Measurements from ENCODE around the gene B9D2.

- TF ChIP-seq POLR2A (IDR thresholded peaks at IDR 0.05) (no peak), POLR2AphosphoS5 (IDR thresholded peaks at IDR 0.05) (peak in 2 of 3 donors; percentile 59 to 91)
These were observed 55.3 kb downstream of the B9D2 start for GRCh38 chr19:41308450-41309179.

Data from spleen (tissue), 3 donors.